ENCODE results near the gene TBX4.

The TBX4 gene

GRCh38 chr17:61410141-61411010 lies 41.8 kb upstream of the TBX4 start:
- peak; percentile 83 for DNase-seq (ENCODE audit: low spot score)
- TF ChIP-seq CTCF (IDR thresholded peaks at IDR 0.05) = peak; percentile 78
- peak overlapping the region; percentile 84 for H3K4me3 ChIP-seq
- peak overlapping the region; percentile 97 to 99 for H3K27ac ChIP-seq

- TF ChIP-seq CTCF (IDR thresholded peaks at IDR 0.05) = no peak
- H3K4me3 ChIP-seq = peak overlapping the region; percentile 84
- peak; percentile 90 for DNase-seq (ENCODE audit: low spot score)
- H3K27ac ChIP-seq = peak overlapping the region; percentile 97 to 99
These were observed 41.3 kb upstream of the TBX4 start for GRCh38 chr17:61411011-61411260.

- Histone ChIP-seq H3K27ac (peak overlapping the region; percentile 97 to 99), H3K4me3 (peak overlapping the region; percentile 84)
- DNase-seq (ENCODE audit: low spot score) = peak; percentile 91
- TF ChIP-seq CTCF (IDR thresholded peaks at IDR 0.05) = peak; percentile 1
These were observed 40.7 kb upstream of the TBX4 start for GRCh38 chr17:61411261-61412142.

GRCh38 chr17:61412143-61412859 lies 39.9 kb upstream of the TBX4 start:
- H3K4me3 ChIP-seq = peak overlapping the region; percentile 84
- TF ChIP-seq CTCF (IDR thresholded peaks at IDR 0.05) = peak; percentile 99
- DNase-seq (ENCODE audit: low spot score) = peak; percentile 92
- peak overlapping the region; percentile 97 to 99 for H3K27ac ChIP-seq

GRCh38 chr17:61412860-61413660 lies 39.2 kb upstream of the TBX4 start:
- peak overlapping the region; percentile 97 to 99 for H3K27ac ChIP-seq
- peak overlapping the region; percentile 84 for H3K4me3 ChIP-seq
- no peak for TF ChIP-seq CTCF (IDR thresholded peaks at IDR 0.05)
- DNase-seq (ENCODE audit: low spot score) = peak; percentile 79

GRCh38 chr17:61413661-61414126 lies 38.5 kb upstream of the TBX4 start:
- no peak for TF ChIP-seq CTCF (IDR thresholded peaks at IDR 0.05)
- peak overlapping the region; percentile 97 to 99 for H3K27ac ChIP-seq
- DNase-seq (ENCODE audit: low spot score) = no peak
- peak overlapping the region; percentile 84 for H3K4me3 ChIP-seq

Measured in coronary artery (tissue), 2 donors.